Cardiac muscle cell (in vitro differentiated cells and primary cell): ENCODE results near the gene MLXIPL. TPM values are rescaled to one million over a fixed set of nuclear protein-coding genes. Genes with fewer than 3 reads are reported as not detected.

Experiments used
- DNase-seq, 2 donors: peaks; one replicate each; pipeline versions ENCODE4 v3.0.0 to v3.0.0-alpha.2; 2010 to 2017; ENCODE audit warnings: low read depth in 1 of 2, low spot score in 1 of 2
- H3K27ac ChIP-seq: fragments of 200-600 bp; sonication (generic); 2 replicates; pipeline ENCODE4 v1.5.1; 2016
- H3K27me3 ChIP-seq: fragments of 200-600 bp; sonication (generic); 2 replicates; pipeline ENCODE4 v1.6.0; 2016; ENCODE audit warnings: control low read depth
- H3K36me3 ChIP-seq: fragments of 200-600 bp; sonication (generic); 2 replicates; pipeline ENCODE4 v1.5.1; 2016; ENCODE audit warnings: control low read depth
- H3K4me1 ChIP-seq: fragments of 200-600 bp; sonication (generic); 2 replicates; pipeline ENCODE4 v1.8.1; 2017; ENCODE audit warnings: low read depth, mild to moderate bottlenecking, mixed run types
- H3K4me3 ChIP-seq: fragments of 200-600 bp; sonication (generic); 2 replicates; pipeline ENCODE4 v1.5.1; 2016; ENCODE audit warnings: mild to moderate bottlenecking
- H3K9me3 ChIP-seq: fragments of 200-600 bp; sonication (generic); 2 replicates; pipeline ENCODE4 v1.5.1; 2017; ENCODE audit warnings: low read depth, mild to moderate bottlenecking, control low read depth
- CTCF ChIP-seq: IDR thresholded peaks from 2 replicates; pipeline ENCODE4 v1.5.1; 2012; ENCODE audit warnings: low read depth, mild to moderate bottlenecking, low read length
- polyA plus RNA-seq: library from polyadenylated mRNA; unstranded; fragments of >200 nt; fragmentation: Nextera tagmentation; extraction: Ambion mirVana; gene quantifications from 2 replicates; pipeline ENCODE4 v1.2.1, GENCODE V29; 2016
- total RNA-seq: library from RNA; depleted of rRNA; stranded (reverse); fragments of >200 nt; gene quantifications from 2 replicates; pipeline ENCODE4 v1.2.3, GENCODE V29; 2016

Gene MLXIPL
- total and polyA plus RNA-seq, 2 experiments from 2014 or later = 1.2 to 1.8 TPM

- H3K9me3 ChIP-seq = no peaks in the 10 kb centered on the region
- H3K4me3 ChIP-seq = no peak overlapping the region
- H3K27me3 ChIP-seq = peaks cover 72% of the 10 kb centered on the region
- H3K27ac ChIP-seq = no peak overlapping the region
- no peak for DNase-seq
- H3K4me1 ChIP-seq = no peaks in the 10 kb centered on the region
- no peaks in the 10 kb centered on the region for H3K36me3 ChIP-seq
- TF ChIP-seq CTCF = no peak
These were observed 22.7 kb upstream of the MLXIPL start for GRCh38 chr7:73646785-73647724.

- H3K27me3 ChIP-seq = peaks cover 62% of the 10 kb centered on the region
These were observed 21.4 kb upstream of the MLXIPL start for GRCh38 chr7:73645643-73646174.

GRCh38 chr7:73644688-73645286 lies 20.5 kb upstream of the MLXIPL start:
- Histone ChIP-seq H3K36me3 (no peaks in the 10 kb centered on the region), H3K27me3 (peaks cover 53% of the 10 kb centered on the region), H3K27ac (no peak overlapping the region), H3K4me3 (no peak overlapping the region), H3K4me1 (no peaks in the 10 kb centered on the region), H3K9me3 (no peaks in the 10 kb centered on the region)
- TF ChIP-seq CTCF = no peak
- no peak for DNase-seq

More at GRCh38 chr7:73645643-73646174, 21.4 kb upstream of the MLXIPL start:
- Histone ChIP-seq H3K4me3 (no peak overlapping the region), H3K9me3 (no peaks in the 10 kb centered on the region), H3K36me3 (no peaks in the 10 kb centered on the region), H3K4me1 (no peaks in the 10 kb centered on the region), H3K27ac (no peak overlapping the region)
- DNase-seq = no peak
- no peak for TF ChIP-seq CTCF

GRCh38 chr7:73642834-73643233 lies 18.5 kb upstream of the MLXIPL start:
- Histone ChIP-seq H3K4me1 (no peaks in the 10 kb centered on the region), H3K9me3 (no peaks in the 10 kb centered on the region), H3K36me3 (no peaks in the 10 kb centered on the region), H3K27me3 (peaks cover 33% of the 10 kb centered on the region), H3K27ac (no peak overlapping the region), H3K4me3 (no peak overlapping the region)
- no peak for TF ChIP-seq CTCF
- no peak for DNase-seq

- H3K4me3 ChIP-seq = no peak overlapping the region
- TF ChIP-seq CTCF = no peak
- no peaks in the 10 kb centered on the region for H3K4me1 ChIP-seq
These were observed 14.6 kb upstream of the MLXIPL start for GRCh38 chr7:73638911-73639310.

More at GRCh38 chr7:73638911-73639310, 14.6 kb upstream of the MLXIPL start:
- Histone ChIP-seq H3K36me3 (no peaks in the 10 kb centered on the region), H3K27ac (no peak overlapping the region), H3K27me3 (no peaks in the 10 kb centered on the region), H3K9me3 (no peaks in the 10 kb centered on the region)
- DNase-seq = no peak
